Mucosa of descending colon (tissue), 3 donors: ENCODE measurements around the gene PTPRN2. TPM values are rescaled to one million over a fixed set of nuclear protein-coding genes. Genes with fewer than 3 reads are reported as not detected.

Source experiments
- ATAC-seq: fragments of 200-7000 bp; cut with Tn5 transposase; one replicate; pipeline ENCODE4 v1.9.1; 2020; ENCODE audit warnings: mild to moderate bottlenecking, moderate library complexity
- DNase-seq, 3 donors: peaks; one replicate each; pipeline ENCODE4 v3.0.0-alpha.2; 2020
- H3K36me3 ChIP-seq: fragments of 200-600 bp; one replicate; pipeline ENCODE4 v1.8.0; 2021; ENCODE audit warnings: low read depth, mild to moderate bottlenecking
- H3K4me1 ChIP-seq: fragments of 200-600 bp; one replicate; pipeline ENCODE4 v1.8.0; 2021; ENCODE audit warnings: low read depth, mild to moderate bottlenecking
- H3K4me3 ChIP-seq: fragments of 200-600 bp; one replicate; pipeline ENCODE4 v1.8.0; 2021; ENCODE audit warnings: mild to moderate bottlenecking
- H3K9me3 ChIP-seq: fragments of 200-600 bp; one replicate; pipeline ENCODE4 v1.8.0; 2021; ENCODE audit warnings: mild to moderate bottlenecking
- CTCF ChIP-seq: fragments of 200-600 bp; IDR thresholded peaks from one replicate; pipeline ENCODE4 v1.8.0; 2022; ENCODE audit warnings: antibody characterized with exemption, mild to moderate bottlenecking
- intact Hi-C, 2 donors: fragments of 100-400 bp; cut with DNase I in 1 of 2; cut with micrococcal nuclease in 1 of 2; formaldehyde crosslinking; loops; one replicate each; pipeline versions ENCODE4 v1.11.0 to v1.11.1; 2022; cut with DNase I, micrococcal nuclease
- total RNA-seq, 3 donors: library from RNA; stranded (reverse); fragmentation: NEBNext Ultra II Directional in 2 of 3; extraction: Animal tissue kit (Norgen Biotek cat#: 25700) in 2 of 3; gene quantifications; one replicate each; pipeline versions ENCODE4 v1.2.1 to v1.2.4, GENCODE V29; 2021 to 2023
- donor health status: DM: no; HTN: no; CAD: no; lungs with moderate emphysema.
- donor health status: DM: no; HTN: no; CAD: no.
- donor health status: DM: no; HTN: yes; CAD: no.

The PTPRN2 gene
- total RNA-seq, 3 donors from 2014 or later = 12.5 to 28.0 (median 26.2) TPM

GRCh38 chr7:157769086-157769485 lies 818.5 kb downstream of the PTPRN2 start:
- Histone ChIP-seq H3K4me3 (no peak overlapping the region), H3K4me1 (no peaks in the 10 kb centered on the region), H3K36me3 (no peaks in the 10 kb centered on the region), H3K9me3 (peaks cover 9% of the 10 kb centered on the region)
- ATAC-seq = no peak
- no peak for TF ChIP-seq CTCF
- DNase-seq = peak in 1 of 3 donors; percentile 31
- intact Hi-C loops = no loop called here

GRCh38 chr7:157768198-157768597 lies 819.4 kb downstream of the PTPRN2 start:
- Histone ChIP-seq H3K4me1 (no peaks in the 10 kb centered on the region), H3K4me3 (no peak overlapping the region), H3K36me3 (no peaks in the 10 kb centered on the region), H3K9me3 (peaks cover 9% of the 10 kb centered on the region)
- TF ChIP-seq CTCF = no peak
- no peak for ATAC-seq
- DNase-seq = peak in 1 of 3 donors; percentile 19
- intact Hi-C loops = no loop called here

- intact Hi-C loops = no loop called here
- ATAC-seq (no peak), DNase-seq (peak in 1 of 3 donors; percentile 11)
- no peak for TF ChIP-seq CTCF
- H3K36me3 ChIP-seq = no peaks in the 10 kb centered on the region
- no peaks in the 10 kb centered on the region for H3K4me1 ChIP-seq
- H3K9me3 ChIP-seq = peaks cover 9% of the 10 kb centered on the region
- H3K4me3 ChIP-seq = no peak overlapping the region
Observed at GRCh38 chr7:157767506-157768197, 820.0 kb downstream of the PTPRN2 start.

- no peaks in the 10 kb centered on the region for H3K4me1 ChIP-seq
- intact Hi-C loops = no loop called here
- no peaks in the 10 kb centered on the region for H3K36me3 ChIP-seq
- H3K4me3 ChIP-seq = no peak overlapping the region
- DNase-seq = no peak
- ATAC-seq = no peak
- no peak for TF ChIP-seq CTCF
- H3K9me3 ChIP-seq = peaks cover 9% of the 10 kb centered on the region
Observed at GRCh38 chr7:157766098-157766497, 821.5 kb downstream of the PTPRN2 start.

GRCh38 chr7:157764946-157765537 lies 822.6 kb downstream of the PTPRN2 start:
- ATAC-seq (no peak), DNase-seq (no peak)
- Histone ChIP-seq H3K4me1 (no peaks in the 10 kb centered on the region), H3K9me3 (peaks cover 5% of the 10 kb centered on the region), H3K4me3 (no peak overlapping the region), H3K36me3 (no peaks in the 10 kb centered on the region)
- TF ChIP-seq CTCF = no peak
- intact Hi-C loops = no loop called here
